ENCODE data around the gene VAMP7.

GRCh38 chrX:155966876-155967275, 85.7 kb downstream of the VAMP7 start:
- TF ChIP-seq SRSF1 (IDR thresholded peaks at IDR 0.05; ENCODE audit: low read depth, low read length) (no peak), RNF219 (CRISPR knock-in tag; IDR thresholded peaks at IDR 0.05) (no peak), RAD21 (CRISPR knock-in tag; conservative IDR thresholded peaks at IDR 0.05 in 1 of 2, IDR thresholded peaks at IDR 0.05 in 1 of 2) (peak; percentile 89 to 94), CTCF (IDR thresholded peaks at IDR 0.05 in 2 of 3, conservative IDR thresholded peaks at IDR 0.05 in 1 of 3; ENCODE audit: insufficient read depth in 2 of 3, low read depth in 1 of 3, low read length in 3 of 3) (peak; percentile 85 to 99 (median 99)), ZNF23 (CRISPR knock-in tag; IDR thresholded peaks at IDR 0.05) (no peak)
